Activated T-cell treated with anti-CD3 and anti-CD28 coated beads for 48 hours (primary cell): ENCODE measurements around the gene ZBTB9.

Source experiments
- DNase-seq: peaks from one replicate; pipeline ENCODE4 v3.0.0-alpha.2; 2020; ENCODE audit warnings: low read depth

Gene ZBTB9

DNA sequence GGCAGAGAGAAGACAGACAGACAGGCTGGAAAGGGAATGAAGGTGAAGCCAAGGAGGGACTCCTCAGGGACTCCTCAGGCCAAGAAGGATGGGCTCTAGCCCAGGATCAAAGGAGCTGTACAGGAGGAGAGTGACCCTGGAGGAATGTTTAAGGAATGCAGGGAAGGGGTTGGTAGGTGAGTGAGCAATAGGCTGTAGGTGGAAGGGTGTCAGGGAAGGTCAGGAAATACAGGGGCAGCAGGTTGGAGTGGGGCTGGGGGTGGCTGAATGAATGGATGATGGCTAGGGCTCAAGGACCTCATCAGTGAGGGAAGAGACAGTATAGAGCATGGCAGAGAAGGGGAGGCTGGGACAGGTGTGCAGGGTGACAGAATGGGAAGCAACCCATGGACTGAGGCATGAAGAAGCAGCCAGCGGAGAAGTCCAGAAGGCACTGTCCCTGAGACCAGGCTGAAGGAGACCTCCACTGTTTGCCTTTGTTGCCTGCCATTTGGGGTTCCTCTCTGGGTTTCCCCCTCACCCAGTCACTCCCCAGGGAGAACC is 21.3 kb upstream of the ZBTB9 start:
- no peak for DNase-seq

- DNase-seq, result no peak
These were observed 20.7 kb upstream of the ZBTB9 start for GRCh38 chr6:33433544-33434191.

DNA sequence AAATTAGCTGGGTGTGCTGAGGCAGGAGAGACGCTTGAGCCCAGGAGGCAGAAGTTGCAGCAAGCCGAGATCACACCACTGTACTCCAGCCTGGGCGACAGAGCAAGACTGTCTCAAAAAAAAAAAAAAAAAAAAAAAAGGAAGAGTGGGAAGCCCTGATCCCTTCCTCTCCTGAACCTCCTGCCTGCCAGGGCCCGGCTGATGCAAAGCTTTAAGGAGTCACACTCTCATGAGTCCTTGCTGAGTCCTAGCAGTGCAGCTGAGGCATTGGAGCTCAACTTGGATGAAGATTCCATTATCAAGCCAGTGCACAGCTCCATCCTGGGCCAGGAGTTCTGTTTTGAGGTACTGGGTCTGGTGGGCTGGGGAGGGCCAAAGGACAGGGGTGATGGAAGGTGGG is 19.4 kb upstream of the ZBTB9 start:
- DNase-seq, result no peak

DNA sequence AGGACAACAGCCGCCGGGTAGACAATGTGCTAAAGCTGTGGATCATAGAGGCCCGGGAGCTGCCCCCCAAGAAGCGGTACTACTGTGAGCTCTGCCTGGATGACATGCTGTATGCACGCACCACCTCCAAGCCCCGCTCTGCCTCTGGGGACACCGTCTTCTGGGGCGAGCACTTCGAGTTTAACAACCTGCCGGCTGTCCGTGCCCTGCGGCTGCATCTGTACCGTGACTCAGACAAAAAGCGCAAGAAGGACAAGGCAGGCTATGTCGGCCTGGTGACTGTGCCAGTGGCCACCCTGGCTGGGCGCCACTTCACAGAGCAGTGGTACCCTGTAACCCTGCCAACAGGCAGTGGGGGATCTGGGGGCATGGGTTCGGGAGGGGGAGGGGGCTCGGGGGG is 16.7 kb upstream of the ZBTB9 start:
- DNase-seq, result no peak

DNA sequence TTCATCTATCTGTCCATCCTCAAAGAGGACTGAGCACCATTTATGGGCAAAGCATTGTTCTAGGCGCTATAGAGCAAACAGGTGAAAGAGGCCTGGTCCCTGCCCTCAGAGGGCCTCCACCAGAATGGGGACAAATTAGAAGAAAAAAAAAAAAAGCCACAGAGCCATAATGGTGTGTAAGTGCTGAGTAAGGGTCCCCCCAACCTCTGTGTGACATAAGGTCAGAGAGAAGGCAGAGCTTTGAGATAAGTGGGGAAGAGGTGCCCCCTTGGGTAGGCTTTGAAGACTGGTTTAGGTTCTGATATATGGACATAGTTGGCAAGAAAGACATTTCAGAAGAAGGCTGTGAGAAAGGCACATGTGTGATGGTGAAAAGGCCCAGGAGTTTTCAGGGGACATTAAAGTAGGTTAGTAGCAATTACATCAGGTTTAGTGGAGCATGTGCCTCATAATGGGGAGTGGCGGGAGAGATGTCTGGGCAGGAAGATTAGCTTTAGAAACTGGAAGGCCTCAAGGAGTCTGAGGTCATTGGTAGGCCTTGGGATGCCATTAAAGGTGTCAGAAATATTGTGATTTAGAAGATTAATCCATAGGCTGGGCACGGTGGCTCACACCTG is 15.3 kb upstream of the ZBTB9 start:
- no peak for DNase-seq

DNA sequence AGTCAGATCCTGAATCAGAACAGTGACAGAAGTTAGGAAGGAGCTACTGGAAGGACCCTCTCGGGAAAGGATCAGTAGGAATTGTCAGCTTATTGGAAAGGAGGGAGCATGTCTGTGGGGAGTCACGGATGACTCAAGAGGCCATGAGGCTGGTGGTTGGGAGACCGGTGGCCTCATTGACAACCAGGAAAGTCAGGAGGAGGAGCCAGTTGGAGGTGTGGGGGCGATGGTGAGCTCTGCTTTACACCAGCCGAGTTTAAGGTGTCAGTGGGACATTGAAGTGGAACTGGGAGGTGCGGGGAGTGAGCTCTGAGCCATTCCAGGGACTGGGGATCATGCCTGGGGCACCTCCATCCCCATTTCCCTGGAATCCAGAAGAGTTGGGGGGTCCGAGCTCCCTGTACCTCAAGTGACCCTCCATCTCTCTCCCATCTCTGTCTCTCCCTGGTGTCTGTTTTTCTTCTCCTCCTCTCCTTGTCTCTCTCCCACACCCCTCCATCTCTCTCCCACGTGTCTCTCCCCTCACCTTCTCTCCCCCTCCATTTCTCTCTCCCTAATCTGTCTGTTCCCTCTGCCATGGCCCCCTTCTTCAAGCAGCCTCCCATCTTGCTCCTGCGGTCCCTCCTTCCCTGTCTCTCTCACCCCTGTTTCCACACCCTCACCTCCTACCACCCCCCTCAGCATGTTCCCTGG is 14.3 kb upstream of the ZBTB9 start:
- DNase-seq, result no peak

GRCh38 chr6:33440649-33441309 is 13.6 kb upstream of the ZBTB9 start:
- DNase-seq, result no peak

- DNase-seq, result no peak
These were observed 12.9 kb upstream of the ZBTB9 start for GRCh38 chr6:33441457-33441856.

DNA sequence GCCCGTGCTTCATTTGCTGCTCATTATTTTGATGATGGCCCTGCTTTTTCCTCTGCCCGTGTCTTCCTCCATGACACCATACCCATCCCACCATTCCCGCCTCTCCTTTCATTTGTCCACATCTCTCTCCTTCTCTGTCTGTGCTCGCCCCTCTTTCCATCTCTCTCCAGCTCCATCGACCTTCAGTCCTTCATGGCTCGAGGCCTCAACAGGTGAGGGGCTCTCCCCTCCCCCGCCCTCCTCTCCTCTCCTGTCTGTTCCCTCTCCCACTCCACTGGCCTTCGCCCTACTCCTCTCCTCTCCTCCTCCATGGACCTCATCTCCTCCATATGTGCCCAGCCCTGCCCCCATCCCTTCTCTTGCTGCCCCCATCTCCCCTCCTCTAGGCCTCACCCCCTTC is 12.1 kb upstream of the ZBTB9 start:
- no peak for DNase-seq

- no peak for DNase-seq
These were observed 11.4 kb upstream of the ZBTB9 start for GRCh38 chr6:33443025-33443424.

GRCh38 chr6:33443619-33444504 is 10.5 kb upstream of the ZBTB9 start:
- DNase-seq, result no peak

GRCh38 chr6:33445119-33445603 is 9.2 kb upstream of the ZBTB9 start:
- no peak for DNase-seq

GRCh38 chr6:33446356-33446755 is 8.0 kb upstream of the ZBTB9 start:
- DNase-seq, result no peak

- DNase-seq, result no peak
These were observed 3.9 kb upstream of the ZBTB9 start for GRCh38 chr6:33450434-33450833.

GRCh38 chr6:33451606-33452005 is 2.8 kb upstream of the ZBTB9 start:
- DNase-seq, result no peak

GRCh38 chr6:33452496-33452895 is 1.9 kb upstream of the ZBTB9 start:
- no peak for DNase-seq

GRCh38 chr6:33453393-33454008 is 875 bp upstream of the ZBTB9 start:
- no peak for DNase-seq

DNA sequence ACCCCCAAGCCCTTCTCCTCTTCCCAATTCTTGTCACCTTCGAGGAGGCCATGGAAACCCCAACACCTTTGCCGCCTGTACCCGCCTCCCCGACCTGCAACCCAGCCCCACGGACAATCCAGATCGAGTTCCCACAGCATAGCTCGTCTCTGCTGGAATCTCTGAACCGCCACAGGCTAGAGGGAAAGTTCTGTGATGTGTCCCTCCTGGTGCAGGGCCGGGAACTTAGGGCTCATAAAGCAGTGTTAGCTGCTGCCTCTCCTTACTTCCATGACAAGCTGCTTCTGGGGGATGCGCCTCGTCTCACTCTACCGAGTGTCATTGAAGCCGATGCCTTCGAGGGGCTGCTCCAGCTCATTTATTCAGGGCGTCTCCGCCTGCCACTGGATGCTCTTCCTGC is 675 bp downstream of the ZBTB9 start:
- no peak for DNase-seq

GRCh38 chr6:33456156-33456555 is 1.8 kb downstream of the ZBTB9 start:
- DNase-seq, result no peak

DNA sequence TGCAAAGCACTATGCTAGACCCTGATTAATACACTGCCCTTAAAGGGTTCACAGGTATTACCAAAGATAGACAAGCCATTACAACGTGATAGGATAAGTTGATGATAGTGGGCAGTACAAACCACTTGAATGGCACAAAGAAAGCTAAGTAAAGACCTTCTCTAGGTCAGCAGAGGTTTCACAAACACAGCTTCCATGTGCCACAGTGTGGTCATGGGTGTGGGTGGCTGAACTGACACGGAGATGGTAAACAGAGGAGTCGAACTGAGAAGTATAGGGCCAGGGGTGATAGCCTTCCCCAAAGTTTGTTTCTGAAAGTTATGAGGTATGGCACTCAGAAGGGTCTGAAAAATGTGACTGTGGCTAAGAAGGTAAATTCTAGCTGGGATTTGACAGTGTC is 4.3 kb downstream of the ZBTB9 start:
- no peak for DNase-seq

DNA sequence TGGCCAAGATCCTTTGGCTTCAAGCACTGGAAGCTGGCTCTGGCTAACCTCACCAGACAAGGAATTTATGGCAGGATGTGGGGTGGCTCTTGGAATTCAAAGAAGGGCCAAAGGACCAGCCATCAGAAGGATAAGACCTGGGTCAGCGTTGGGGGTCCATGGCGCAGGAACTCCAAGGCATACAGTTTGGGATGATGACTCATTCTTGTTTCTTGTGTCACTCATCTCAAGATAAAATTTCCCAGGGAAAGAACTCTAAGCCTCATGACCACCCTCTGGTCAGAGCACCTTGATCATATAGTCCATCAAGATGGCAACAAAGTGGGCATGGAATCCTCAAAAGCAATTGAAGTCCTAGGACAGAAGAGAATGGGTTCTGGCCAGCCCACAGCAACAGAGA is 4.8 kb downstream of the ZBTB9 start:
- DNase-seq, result no peak
